Keratinocyte (primary cell): ENCODE results near the gene DPH2.

ENCODE experiments used
- CTCF ChIP-seq, 3 experiments: IDR thresholded peaks in 1 of 3; conservative IDR thresholded peaks in 1 of 3; optimal IDR thresholded peaks in 1 of 3; 2 replicates in 2 of 3; 3 replicates in 1 of 3; pipeline versions ENCODE3 to v1.5.1; 2011; ENCODE audit warnings: low read length in 3 of 3, mild to moderate bottlenecking in 3 of 3, moderate library complexity in 2 of 3, control low read depth in 1 of 3, inconsistent platforms in 1 of 3; ENCODE audit not compliant: insufficient read depth in 2 of 3; ENCODE audit errors: extremely low read depth in 1 of 3
- EZH2 ChIP-seq: IDR thresholded peaks from one replicate; pipeline ENCODE4 v1.6.1; 2012; ENCODE audit warnings: inconsistent platforms, mild to moderate bottlenecking, low read length, moderate library complexity

GRCh38 chr1:43933386-43934100 is 36.3 kb upstream of the DPH2 start, which contains the start of gene ARTN:
- TF ChIP-seq CTCF (optimal IDR thresholded peaks at IDR 0.05 in 1 of 3, IDR thresholded peaks at IDR 0.05 in 1 of 3, conservative IDR thresholded peaks at IDR 0.05 in 1 of 3; ENCODE audit: extremely low read depth in 1 of 3, insufficient read depth in 2 of 3, low read length in 3 of 3) (no peak), EZH2 (no peak)
